GM21423 (cell line): Measurements from ENCODE around the gene PLSCR2.
"Not testable (repeated sequence)": the region's sequence is repeated elsewhere in the genome, so short reads cannot be mapped to it uniquely, and the experiment has no call there.

Source experiments
- ATAC-seq: cut with Tn5 transposase; IDR thresholded peaks from one replicate; pipeline ENCODE4 v1.9.1; 2021; ENCODE audit warnings: mild to moderate bottlenecking, moderate library complexity; ENCODE audit not compliant: unreplicated experiment

The PLSCR2 gene

DNA sequence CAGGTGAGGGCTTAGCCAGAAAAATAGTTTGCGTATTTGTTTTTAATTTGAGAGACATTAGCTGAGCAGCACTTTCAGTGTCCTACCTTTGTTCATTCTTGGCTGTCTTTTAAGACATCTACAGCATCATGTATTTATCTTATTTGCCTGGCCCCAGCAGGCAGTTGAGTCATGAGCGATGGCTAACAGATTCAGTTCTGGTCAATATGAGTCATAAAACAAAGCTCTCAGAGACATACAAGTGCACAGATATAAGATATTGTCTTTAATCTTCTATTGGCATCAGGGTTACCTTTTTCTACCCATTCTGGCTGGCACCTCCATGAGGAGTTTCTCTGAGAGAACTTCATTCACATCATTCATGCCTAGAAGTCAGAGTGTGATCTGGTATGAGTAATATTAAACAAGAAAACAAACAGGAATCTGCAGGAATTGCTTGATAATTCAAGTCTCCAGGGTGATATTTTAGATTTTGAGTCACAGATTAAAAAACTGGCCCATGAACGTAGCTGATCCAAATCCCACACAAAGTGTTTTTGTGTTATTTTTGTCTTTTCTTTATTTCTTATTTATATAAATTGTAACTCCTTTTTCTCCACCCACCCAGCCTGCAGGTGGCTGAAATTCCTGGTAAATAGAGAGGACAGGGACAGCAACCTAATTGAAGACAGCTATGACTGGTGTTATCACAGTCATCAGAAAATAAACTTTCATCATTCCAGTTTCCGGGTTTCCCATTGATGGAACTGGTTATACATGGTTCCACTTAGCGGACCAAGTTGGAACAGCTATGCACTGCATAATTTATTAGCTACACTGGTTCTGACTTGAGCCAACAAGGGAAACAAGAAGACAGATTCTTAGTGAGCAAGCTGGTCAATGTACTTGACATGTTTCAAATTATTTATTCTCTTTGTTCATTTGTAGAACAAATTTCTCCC lies 47.3 kb downstream of the PLSCR2 start:
- no peak for ATAC-seq

DNA sequence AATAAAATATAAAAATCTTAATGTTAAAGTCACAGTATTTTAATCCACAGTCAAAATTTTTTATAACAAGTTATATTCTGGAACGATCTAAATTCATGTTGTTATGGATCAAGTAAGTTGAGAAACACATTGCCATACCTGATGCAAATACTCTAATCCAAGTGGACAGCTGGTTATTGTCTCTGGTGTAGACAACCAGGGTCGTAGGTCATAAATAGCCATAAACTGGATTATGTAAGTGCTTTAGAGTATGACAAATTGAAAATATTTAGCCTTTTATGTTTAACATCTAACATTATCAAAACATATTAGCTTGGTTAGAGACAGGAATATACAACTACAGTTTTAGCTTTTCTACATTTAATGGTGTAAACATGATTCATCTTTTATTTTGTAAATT lies 53.0 kb downstream of the PLSCR2 start:
- no peak for ATAC-seq

DNA sequence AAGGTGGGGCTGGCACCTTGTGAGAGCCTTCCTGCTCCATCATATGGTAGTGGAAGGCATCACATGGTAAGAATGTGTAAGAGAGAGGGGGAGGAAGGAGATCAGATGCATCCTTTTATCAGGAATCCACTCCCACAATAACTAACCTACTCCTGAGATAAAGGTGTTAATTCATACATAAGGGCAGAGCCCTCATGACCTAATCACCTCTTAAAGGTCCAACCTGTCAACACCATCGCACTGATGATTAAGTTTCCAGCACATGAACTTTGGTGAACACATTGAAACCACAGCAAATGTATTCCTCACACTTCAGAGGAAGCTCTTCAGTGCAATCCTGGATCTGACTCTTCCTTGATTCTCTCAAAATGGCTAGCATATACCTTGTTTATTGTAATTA lies 55.4 kb downstream of the PLSCR2 start:
- ATAC-seq: no peak

DNA sequence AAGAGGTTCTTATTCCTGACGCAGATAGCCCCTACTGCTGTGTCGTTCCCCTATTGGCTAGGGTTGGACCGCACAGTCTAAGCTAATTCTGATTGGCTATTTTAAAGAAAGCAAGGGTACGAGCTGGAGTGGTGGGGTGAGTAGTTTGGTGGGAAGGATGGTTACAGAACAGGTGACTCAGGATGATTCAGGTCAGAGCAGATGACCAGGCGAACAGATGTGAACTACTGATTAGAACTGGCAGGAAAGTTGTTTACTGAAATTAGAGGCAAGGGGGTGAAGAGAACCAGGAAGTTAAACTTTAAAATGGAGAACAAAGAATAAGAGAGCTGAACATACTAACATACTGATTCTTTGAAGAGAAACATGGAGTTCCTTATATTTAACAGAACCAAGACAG lies 56.6 kb downstream of the PLSCR2 start:
- ATAC-seq: not testable (repeated sequence)

DNA sequence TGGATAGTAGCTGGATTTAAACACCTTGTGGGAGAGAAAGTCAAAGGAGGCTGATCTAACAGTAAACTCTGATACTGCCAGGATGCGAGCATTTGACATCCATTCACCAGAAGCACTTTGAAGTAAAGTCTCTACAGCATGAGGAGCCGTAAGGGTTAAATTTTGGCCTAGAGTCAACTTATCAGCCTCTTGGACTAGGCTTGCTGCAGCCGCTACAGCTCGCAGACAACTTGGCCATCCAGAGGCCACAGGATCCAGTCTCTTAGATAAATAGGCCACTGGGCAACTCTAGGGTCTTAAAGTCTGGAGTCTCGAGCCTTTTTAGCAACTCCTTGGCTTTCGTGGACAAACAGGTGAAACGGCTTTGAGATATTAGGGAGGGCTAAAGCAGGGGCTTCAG lies 61.4 kb downstream of the PLSCR2 start:
- no peak for ATAC-seq

DNA sequence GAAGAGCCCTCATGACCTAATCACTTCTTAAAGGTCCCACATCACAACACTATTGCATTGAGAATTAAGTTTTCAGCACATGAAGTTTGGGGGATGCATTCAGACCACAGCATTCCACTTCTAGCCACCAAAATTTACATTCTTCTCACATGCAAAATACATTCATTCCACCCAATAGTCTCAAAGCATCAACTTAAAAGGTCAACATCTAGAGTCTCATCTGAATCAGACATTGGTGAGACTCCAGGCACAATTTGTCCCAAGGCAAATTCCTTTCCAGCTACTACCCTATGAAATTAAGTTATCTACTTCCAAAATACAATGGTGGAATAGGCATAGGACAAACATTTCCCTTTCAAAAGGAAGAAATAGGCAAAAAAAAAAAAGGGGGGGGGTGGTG lies 64.9 kb downstream of the PLSCR2 start:
- no peak for ATAC-seq

DNA sequence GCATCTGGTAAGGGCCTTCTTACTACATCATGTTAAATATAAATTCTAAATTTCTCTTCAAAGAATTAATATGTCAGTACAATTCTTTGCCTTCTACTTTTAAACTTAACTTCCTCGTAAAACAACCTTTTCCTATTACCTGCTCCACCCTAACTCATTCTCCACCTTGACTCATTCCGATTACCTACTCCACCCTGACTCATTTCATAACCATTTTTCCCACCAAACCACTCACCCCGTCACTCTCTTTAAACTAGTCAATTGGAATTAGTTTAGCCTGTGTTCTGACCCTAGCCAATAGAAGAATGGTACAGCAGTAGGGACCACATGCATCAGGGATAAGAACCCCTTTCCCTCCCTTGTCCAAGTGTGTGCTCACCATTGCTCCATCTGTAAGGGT lies 65.6 kb downstream of the PLSCR2 start:
- no peak for ATAC-seq

DNA sequence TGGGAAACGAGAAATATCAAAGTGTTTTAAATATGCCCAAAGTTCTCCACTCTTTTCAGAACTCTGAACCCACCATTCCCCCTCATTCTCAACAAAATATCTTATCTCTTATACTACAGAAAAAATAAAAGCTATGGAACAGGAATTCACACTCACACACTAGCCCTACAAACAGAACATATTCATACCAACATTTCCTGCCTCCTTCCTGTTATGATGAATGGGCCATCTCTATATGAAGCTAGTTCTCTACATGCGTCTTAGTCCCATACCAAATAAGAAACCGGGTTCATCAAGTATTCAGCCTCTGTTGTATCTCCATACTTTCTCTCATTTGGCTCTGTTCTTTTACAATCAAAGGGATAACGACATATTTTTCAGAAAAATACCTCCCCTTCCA lies 72.6 kb downstream of the PLSCR2 start:
- ATAC-seq: no peak

DNA sequence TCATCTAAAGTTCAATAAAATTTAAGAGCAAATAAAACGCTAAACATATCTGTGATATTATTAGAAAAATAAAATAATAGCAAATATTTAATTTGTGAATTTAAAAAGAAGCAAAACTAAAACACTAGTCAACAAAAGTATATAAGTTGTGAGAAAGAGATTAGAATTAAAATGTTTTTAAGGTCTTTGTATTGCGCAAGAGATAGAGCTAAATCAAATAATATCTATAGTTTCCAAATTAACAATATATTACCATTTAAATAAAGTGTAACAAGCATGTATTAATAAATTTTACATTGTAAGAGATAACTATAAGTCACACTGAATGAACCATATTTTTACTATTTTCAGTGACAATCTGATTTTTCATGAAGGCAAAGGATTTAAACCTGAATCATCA lies 74.2 kb downstream of the PLSCR2 start:
- no peak for ATAC-seq

DNA sequence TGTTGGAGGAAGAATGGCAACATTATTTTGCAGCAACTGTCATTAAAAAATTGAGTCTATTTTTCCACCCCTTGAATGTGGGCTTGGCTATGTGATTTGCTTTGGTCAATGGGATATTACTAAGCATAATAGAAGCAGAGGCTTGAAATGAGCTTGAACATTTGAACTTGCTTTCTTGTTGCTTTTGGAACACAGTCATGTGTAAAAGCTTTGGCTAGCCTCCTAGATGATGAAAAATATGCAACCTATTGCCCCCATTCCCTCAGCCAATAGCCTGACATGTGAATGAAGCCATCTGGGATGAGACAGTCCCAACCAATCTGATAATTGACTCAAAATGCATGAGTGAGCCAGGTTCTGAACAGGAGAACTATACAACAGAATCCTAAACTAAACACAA lies 78.4 kb downstream of the PLSCR2 start:
- ATAC-seq: no peak

DNA sequence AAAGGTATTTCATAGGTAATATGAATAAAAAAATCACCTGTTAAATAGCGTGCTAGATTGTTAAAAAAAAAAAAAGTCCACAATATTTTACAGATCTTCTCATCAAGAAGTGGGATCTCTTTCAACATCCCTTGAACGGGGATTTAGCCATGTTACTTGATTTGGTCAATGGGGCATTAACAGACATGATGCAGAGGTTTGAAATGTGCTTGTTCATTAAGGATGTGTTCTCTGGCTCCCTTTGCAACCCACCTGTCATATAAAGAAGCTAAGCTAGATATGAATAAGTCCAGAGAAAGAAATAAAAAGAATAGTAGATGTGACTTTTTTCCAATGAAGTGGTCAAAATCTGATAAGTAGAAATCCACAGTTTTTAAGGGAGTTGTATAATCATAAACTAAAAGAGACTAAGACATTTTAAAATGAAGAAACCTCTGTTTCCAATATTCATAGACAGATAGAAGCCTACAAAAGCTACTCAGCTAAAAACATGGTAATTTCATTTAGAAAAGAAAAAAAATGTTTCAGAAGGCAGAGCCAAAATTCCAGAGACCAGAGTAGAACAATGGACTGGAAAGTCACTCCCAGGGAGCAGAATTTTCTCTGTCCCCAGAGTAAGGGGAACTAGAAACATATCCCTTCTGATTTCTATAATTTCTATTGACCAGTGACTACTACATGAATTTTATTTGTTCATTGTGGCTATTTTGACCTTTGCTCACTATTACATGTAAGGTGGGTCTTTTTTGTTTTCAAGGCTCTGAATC lies 79.2 kb downstream of the PLSCR2 start:
- no peak for ATAC-seq

DNA sequence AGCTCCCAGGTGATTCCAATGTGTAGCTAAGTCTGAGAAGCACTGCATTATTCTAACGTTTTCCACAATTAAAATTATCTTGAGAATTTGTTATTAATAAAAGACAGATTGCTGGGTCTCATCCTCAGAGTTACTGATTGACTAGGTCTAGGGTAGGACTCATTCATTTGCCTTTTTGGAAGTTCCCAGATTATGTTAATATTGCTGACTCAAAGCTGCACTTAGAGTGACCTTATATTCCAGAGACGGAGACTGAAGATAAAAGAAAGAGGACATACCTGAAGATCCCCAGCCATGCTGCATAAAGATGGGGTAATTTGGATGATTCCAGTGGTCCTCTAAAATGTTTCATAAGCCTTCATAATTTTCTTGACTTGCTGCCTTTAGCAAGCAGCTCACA lies 81.8 kb downstream of the PLSCR2 start:
- no peak for ATAC-seq

DNA sequence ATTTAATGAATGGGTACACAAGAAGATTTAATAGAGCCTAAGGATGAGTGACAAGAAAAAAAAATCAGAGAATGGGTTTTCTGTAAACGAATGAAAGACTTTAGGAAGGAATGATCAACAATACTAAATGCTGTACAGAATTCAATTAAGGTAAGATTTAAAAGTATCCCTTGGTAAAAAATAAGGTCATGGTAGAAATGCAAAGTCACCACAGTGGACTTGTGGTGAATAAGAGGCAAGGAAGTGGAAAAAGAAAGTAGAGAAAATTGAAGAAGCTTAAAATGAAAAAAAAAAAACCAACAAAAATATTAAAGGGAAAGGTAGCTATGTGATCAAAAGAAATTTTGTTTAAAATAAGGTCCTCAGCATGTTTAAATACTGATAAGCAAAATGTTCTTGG lies 82.4 kb downstream of the PLSCR2 start:
- no peak for ATAC-seq

DNA sequence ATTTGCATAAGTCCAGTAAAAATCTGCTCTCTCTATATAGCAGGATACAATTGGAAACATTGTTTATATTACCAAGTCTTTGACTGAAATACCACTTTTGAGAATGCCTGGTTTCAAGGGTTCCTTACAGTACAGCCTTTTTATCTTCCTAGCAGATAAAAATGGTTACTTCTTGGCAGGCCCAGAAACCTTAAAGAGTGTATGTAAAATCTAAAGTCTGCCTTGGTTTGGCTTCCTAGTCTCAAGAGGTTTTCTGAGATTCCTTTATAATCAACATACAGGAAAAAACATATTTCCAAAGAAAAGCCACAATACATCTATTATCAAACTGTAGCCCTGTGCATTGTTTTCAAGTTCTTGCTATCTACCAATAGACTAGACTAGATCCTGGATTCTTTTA lies 84.6 kb downstream of the PLSCR2 start:
- no peak for ATAC-seq
